K562 treated with DMSO at 1 percent for 12 hours (cell line): ENCODE results near the gene SLC22A8. TPM values are rescaled to one million over a fixed set of nuclear protein-coding genes. Genes with fewer than 3 reads are reported as not detected.

ENCODE experiments used
- total RNA-seq: library from RNA; unstranded; fragments of 300-600 nt; gene quantifications from 2 replicates; pipeline ENCODE4 v1.2.3, GENCODE V29; 2022; ENCODE audit not compliant: insufficient read depth

SLC22A8 gene
- not detected in 2 replicates for total RNA-seq

GRCh38 chr11:63015521-63016215 is at the start of gene SLC22A8:
TSS of gene SLC22A8 (minus strand) at chr11:63015841. CDS start at chr11:63014958, 883 bp downstream.

GRCh38 chr11:62984451-62984991 is 31.1 kb downstream of the SLC22A8 start, which contains the start of gene SLC22A6:
TSS of gene SLC22A6 (minus strand) at chr11:62984967. CDS start at chr11:62984690, 277 bp downstream.

Other genes with a start within 250 kb of the SLC22A8 start
- 26.4 and 31.9 TPM in 2 replicates for gene TAF6L, start 244.4 kb downstream of the SLC22A8 start, total RNA-seq
- gene TMEM179B, start 228.4 kb downstream of the SLC22A8 start, total RNA-seq = 42.8 and 48.4 TPM in 2 replicates
- 21.7 and 26.1 TPM in 2 replicates for gene TMEM223, start 223.8 kb downstream of the SLC22A8 start, total RNA-seq
- 80.0 and 120 TPM in 2 replicates for gene NXF1, start 210.4 kb downstream of the SLC22A8 start, total RNA-seq
- gene STX5, start 183.8 kb downstream of the SLC22A8 start, total RNA-seq = 66.0 and 83.3 TPM in 2 replicates
- not detected in 2 replicates for gene TEX54, start 183.0 kb downstream of the SLC22A8 start, total RNA-seq
- gene WDR74, start 176.3 kb downstream of the SLC22A8 start, total RNA-seq = 47.8 and 60.3 TPM in 2 replicates
- 391 and 414 TPM in 2 replicates for gene SLC3A2, start 134.9 kb downstream of the SLC22A8 start, total RNA-seq
- gene CHRM1, start 94.5 kb downstream of the SLC22A8 start, total RNA-seq = not detected in 2 replicates
- not detected in 2 replicates for gene SLC22A6, start 30.9 kb downstream of the SLC22A8 start, total RNA-seq
- not detected in 2 replicates for gene SLC22A24, start 128.4 kb upstream of the SLC22A8 start, total RNA-seq
- not detected in 2 replicates for gene SLC22A25, start 227.8 kb upstream of the SLC22A8 start, total RNA-seq